GM12874 (cell line): ENCODE data around the gene SCN5A.
A peak's percentile ranks its signal among the peaks of the same experiment; 100 is the strongest.

Source experiments
- TF ChIP-seq, protein P1 (sequence below): IDR thresholded peaks from 2 replicates; pipeline ENCODE4 v1.5.1; 2011; ENCODE audit warnings: low read depth, mild to moderate bottlenecking, control low read depth, low read length, moderate library complexity; ENCODE audit not compliant: insufficient read depth

Gene SCN5A

DNA sequence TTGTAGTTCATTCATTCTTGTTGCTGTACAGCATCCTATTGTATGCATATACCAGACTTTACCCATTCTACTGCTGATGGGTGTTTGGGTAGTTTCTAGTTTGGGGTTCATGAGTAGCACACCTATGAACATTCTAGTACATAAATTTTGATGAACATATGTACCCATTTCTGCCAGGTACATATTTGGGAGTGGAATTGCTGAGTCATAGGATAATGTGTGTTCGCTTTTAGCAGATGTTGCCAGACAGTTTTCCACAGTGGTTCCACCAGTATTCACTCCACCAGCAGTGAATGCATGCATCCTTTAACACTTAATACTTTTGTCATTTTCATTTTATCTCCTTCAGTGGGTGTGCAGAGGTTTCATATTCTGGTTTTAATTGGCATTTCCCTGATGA lies 3.4 kb upstream of the SCN5A start:
- TF ChIP-seq, protein P1, sequence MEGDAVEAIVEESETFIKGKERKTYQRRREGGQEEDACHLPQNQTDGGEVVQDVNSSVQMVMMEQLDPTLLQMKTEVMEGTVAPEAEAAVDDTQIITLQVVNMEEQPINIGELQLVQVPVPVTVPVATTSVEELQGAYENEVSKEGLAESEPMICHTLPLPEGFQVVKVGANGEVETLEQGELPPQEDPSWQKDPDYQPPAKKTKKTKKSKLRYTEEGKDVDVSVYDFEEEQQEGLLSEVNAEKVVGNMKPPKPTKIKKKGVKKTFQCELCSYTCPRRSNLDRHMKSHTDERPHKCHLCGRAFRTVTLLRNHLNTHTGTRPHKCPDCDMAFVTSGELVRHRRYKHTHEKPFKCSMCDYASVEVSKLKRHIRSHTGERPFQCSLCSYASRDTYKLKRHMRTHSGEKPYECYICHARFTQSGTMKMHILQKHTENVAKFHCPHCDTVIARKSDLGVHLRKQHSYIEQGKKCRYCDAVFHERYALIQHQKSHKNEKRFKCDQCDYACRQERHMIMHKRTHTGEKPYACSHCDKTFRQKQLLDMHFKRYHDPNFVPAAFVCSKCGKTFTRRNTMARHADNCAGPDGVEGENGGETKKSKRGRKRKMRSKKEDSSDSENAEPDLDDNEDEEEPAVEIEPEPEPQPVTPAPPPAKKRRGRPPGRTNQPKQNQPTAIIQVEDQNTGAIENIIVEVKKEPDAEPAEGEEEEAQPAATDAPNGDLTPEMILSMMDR, result no peak

DNA sequence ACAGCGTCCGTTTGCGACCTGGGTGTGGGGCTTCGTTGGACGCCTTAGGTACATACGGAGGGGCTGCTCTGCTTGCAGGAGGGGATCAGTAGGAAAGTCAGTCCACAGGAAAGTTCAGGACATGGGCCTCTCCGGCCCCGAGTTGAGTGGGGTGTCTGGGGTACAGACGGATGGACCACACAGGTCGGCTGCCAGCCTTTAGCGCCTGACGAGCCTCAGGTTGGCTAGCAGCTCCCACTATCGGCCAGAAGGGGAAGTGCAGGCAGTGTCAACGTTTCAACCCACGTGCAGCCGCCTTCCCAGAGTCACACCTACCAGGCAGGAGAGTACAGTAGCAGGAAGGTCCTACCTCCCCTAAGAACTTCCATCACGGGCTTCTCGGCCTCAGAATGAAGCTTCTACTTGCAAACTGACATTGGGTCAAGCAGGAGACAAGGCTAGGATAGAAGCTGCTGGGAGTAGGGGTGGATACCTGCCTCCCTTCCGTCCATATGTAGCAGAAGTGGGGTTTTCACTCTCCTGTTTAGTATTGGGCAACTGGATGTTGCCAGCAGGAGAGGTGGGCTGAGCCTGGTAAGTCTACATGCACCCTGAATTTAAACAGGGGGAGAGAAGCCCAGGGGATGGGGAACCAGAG lies 1.8 kb upstream of the SCN5A start:
- TF ChIP-seq, protein P1, result peak; percentile 100

DNA sequence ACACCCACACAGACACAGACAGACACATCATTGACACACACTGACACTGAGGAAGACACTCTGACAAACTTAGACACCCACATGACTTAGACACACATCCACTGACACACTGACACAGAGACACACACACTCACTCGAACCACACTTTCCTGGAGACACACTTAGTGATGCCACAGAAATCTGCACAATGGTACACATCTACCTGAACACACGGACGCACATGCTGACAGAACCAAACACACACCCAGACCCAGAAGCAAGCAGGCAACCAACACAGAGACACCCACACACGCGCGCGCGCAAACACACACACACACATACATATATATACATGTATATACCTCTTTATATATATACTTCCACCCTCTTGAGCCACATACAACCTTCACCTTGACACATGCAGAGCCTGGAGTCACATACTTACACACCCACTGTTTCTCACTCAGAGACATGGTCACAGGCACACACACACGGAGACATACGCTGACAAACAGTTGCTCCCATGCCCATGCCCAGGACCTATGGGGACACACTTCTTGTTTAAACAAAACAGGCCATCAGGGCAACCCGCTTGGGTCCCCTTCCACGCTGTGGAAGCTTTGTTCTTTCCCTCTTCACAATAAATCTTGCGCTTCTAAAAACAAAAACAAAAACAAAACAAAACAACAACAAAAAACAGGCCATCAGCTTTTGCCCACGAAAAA lies 913 bp upstream of the SCN5A start:
- TF ChIP-seq, protein P1, result no peak

DNA sequence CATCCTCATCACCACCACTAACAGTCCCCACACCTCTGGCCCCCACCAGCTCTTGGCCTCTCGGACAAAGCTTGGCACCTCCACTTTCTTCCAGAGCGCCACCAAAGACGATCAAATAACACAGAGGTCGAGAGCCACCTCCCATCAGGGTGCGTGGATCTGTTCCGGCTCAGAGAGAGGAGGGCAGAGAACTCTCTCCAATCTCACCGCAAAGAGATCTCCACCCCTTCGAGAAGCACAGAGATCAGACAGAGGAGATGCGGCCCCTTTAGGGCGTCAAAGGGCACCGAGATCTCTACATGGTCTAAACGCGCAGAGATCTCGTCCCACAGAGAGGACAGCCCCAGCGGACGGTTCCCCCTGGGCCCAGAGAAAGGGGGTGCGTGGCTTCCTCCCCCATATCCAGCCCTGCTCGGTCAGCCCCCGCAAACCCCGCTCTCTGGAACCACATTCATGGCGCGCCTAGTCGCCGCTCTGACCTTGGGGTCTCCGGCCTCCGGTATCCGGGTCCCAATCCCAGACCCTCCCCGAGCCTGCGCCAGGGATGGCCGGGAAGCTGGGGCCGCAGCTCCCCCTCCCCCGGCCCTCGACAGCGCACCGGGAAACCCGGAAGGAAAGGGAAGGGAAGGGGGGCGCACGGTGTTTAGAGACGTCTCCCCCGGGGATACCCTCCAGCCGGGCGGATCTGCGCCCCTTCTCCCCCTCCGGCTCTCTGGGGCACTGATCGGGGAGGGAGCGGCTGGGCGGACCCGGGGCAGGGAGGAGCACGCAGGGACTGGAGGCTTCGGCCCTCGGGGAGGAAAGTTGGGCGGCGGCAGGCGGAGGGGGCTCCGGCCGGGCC lies 608 bp downstream of the SCN5A start:
- TF ChIP-seq, protein P1, result no peak

DNA sequence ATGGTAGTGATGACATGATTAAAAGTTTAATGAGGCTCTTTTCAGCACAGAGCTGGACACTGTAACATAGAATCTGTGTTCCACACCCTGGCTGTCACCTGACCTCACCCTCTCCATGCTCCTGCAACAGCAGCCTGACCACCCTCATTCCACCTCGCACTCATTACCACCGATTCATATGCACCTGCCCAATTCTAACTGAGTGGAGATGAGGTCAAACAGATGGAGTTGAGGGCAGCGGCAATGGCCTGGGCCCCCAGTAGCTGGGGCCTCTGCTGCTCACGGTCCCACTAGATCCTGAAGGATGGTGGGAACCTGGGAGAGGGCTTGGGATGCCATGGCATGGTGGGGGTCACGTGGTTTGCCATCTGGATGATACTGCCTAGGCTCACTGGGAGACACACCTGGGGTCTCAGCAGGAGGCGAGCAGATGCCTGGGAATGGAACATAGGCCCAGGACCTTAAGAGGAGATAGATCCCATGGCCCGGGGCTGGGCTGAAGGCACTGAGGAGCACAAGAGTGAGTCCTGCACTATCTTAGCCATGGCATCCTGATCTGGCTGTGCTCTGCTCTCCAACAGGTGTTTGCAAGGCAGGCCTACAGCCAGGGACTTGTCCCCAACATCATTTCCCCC lies 1.3 kb downstream of the SCN5A start:
- TF ChIP-seq, protein P1, result no peak

DNA sequence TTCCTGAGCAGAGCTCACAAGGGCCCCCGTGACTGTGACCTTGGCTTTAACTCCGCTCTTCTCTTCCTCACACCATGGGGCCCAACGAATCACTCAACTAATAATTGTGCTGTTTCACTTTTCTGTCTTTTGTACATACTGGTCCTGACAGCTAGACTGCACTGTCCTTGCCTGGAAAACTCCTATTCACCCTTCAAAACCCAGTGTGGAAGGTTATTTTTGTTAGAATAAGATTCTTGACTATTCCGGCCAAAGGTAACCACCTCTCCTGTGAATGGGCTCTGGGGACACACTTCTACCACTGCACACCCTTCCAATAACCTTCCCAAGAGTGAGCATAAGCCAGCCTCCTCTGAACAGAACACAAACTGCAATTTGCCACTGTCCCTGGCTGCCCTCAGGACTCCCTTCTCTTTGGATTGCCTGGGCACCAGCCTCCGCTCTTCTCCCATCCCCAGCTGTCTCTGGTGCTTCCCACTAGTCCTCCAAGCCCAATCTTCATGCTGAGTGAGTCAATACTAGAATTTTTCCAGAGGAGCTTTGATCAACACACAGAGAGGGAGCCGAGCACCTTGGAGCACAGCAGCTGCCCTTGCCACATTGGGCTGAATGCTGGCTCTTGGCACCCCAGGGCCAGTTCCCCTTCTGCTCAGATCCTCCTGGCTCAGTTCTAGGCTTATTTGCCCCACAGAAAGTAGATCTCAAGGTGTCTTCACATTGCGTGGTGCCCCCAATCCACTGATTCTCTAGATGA lies 2.1 kb downstream of the SCN5A start:
- TF ChIP-seq, protein P1, result no peak
